Skeletal muscle tissue (tissue), 4 donors: ENCODE results near the gene KITLG. TPM values are rescaled to one million over a fixed set of nuclear protein-coding genes. Genes with fewer than 3 reads are reported as not detected.

Experiments used
- H3K27ac ChIP-seq: one replicate; pipeline ENCODE4 v1.7.0; 2013; ENCODE audit warnings: mild to moderate bottlenecking, low read depth, low read length, inconsistent platforms
- H3K27me3 ChIP-seq, 3 donors: one replicate each; pipeline ENCODE4 v1.7.0; 2013; ENCODE audit warnings: low read length in 3 of 3; ENCODE audit not compliant: control insufficient read depth in 3 of 3, insufficient read depth in 3 of 3
- H3K36me3 ChIP-seq, 3 donors: one replicate each; pipeline ENCODE4 v1.7.0; 2013; ENCODE audit warnings: low read length in 3 of 3; ENCODE audit not compliant: control insufficient read depth in 3 of 3, insufficient read depth in 3 of 3
- H3K4me1 ChIP-seq, 3 donors: one replicate each; pipeline ENCODE4 v1.7.0; 2013; ENCODE audit warnings: low read length in 3 of 3, mild to moderate bottlenecking in 3 of 3; ENCODE audit not compliant: control insufficient read depth in 3 of 3, insufficient read depth in 3 of 3
- H3K4me3 ChIP-seq, 3 donors: one replicate each; pipeline ENCODE4 v1.7.0; 2013; ENCODE audit warnings: low read length in 3 of 3
- H3K9ac ChIP-seq, 3 donors: one replicate each; pipeline ENCODE4 v1.7.0; 2013; ENCODE audit warnings: low read length in 3 of 3, mild to moderate bottlenecking in 3 of 3, moderate library complexity in 2 of 3, low read depth in 1 of 3
- H3K9me3 ChIP-seq, 3 donors: one replicate each; pipeline ENCODE4 v1.7.0; 2013; ENCODE audit warnings: low read length in 3 of 3; ENCODE audit not compliant: control insufficient read depth in 3 of 3
- total RNA-seq: library from RNA; depleted of rRNA; stranded (reverse); fragments of >200 nt; gene quantifications from one replicate; pipeline ENCODE4 v1.2.3, GENCODE V29; 2014
- donor health status: Osteomylitis.

KITLG gene
- total RNA-seq, 1 donor from 2014 or later, result 14.6 TPM

- no peak overlapping the region for H3K27ac ChIP-seq
- H3K4me3 ChIP-seq, result no peak overlapping the region
- no peaks in the 10 kb centered on the region for H3K9me3 ChIP-seq
- no peak overlapping the region for H3K9ac ChIP-seq
- H3K27me3 ChIP-seq, result no peaks in the 10 kb centered on the region
- H3K36me3 ChIP-seq, result peaks cover 0 to 4% (median 0%) of the 10 kb centered on the region in 3 donors
- no peaks in the 10 kb centered on the region for H3K4me1 ChIP-seq
These were observed 78.0 kb downstream of the KITLG start for GRCh38 chr12:88501972-88502938.

GRCh38 chr12:88496891-88497371 is 83.3 kb downstream of the KITLG start:
- Histone ChIP-seq H3K27ac (no peak overlapping the region), H3K27me3 (no peaks in the 10 kb centered on the region), H3K4me1 (peaks cover 0 to 6% (median 0%) of the 10 kb centered on the region in 3 donors), H3K36me3 (no peaks in the 10 kb centered on the region), H3K9me3 (no peaks in the 10 kb centered on the region), H3K9ac (no peak overlapping the region), H3K4me3 (no peak overlapping the region)

- Histone ChIP-seq H3K9ac (no peak overlapping the region), H3K36me3 (no peaks in the 10 kb centered on the region), H3K9me3 (no peaks in the 10 kb centered on the region), H3K4me1 (peaks cover 0 to 6% (median 0%) of the 10 kb centered on the region in 3 donors), H3K27ac (no peak overlapping the region), H3K27me3 (no peaks in the 10 kb centered on the region), H3K4me3 (no peak overlapping the region)
These were observed 83.8 kb downstream of the KITLG start for GRCh38 chr12:88496429-88496828.

GRCh38 chr12:88495031-88495430 is 85.2 kb downstream of the KITLG start:
- Histone ChIP-seq H3K36me3 (no peaks in the 10 kb centered on the region), H3K27ac (no peak overlapping the region), H3K9me3 (no peaks in the 10 kb centered on the region), H3K4me1 (peaks cover 0 to 6% (median 0%) of the 10 kb centered on the region in 3 donors), H3K4me3 (no peak overlapping the region), H3K9ac (no peak overlapping the region), H3K27me3 (no peaks in the 10 kb centered on the region)

GRCh38 chr12:88494520-88494919 is 85.8 kb downstream of the KITLG start:
- Histone ChIP-seq H3K9me3 (no peaks in the 10 kb centered on the region), H3K27ac (no peak overlapping the region), H3K36me3 (no peaks in the 10 kb centered on the region), H3K9ac (no peak overlapping the region), H3K27me3 (no peaks in the 10 kb centered on the region), H3K4me1 (peaks cover 0 to 6% (median 0%) of the 10 kb centered on the region in 3 donors), H3K4me3 (no peak overlapping the region)

GRCh38 chr12:88493636-88494035 is 86.6 kb downstream of the KITLG start:
- no peaks in the 10 kb centered on the region for H3K27me3 ChIP-seq
- no peak overlapping the region for H3K27ac ChIP-seq
- no peaks in the 10 kb centered on the region for H3K9me3 ChIP-seq
- H3K9ac ChIP-seq, result no peak overlapping the region
- H3K4me1 ChIP-seq, result peaks cover 0 to 6% (median 0%) of the 10 kb centered on the region in 3 donors
- H3K36me3 ChIP-seq, result no peaks in the 10 kb centered on the region
- no peak overlapping the region for H3K4me3 ChIP-seq

- Histone ChIP-seq H3K9me3 (no peaks in the 10 kb centered on the region), H3K9ac (no peak overlapping the region), H3K36me3 (no peaks in the 10 kb centered on the region), H3K4me3 (no peak overlapping the region), H3K4me1 (no peaks in the 10 kb centered on the region), H3K27ac (no peak overlapping the region), H3K27me3 (no peaks in the 10 kb centered on the region)
These were observed 89.8 kb downstream of the KITLG start for GRCh38 chr12:88490425-88490824.

- H3K27ac ChIP-seq, result no peak overlapping the region
- H3K27me3 ChIP-seq, result no peaks in the 10 kb centered on the region
- H3K36me3 ChIP-seq, result no peaks in the 10 kb centered on the region
- no peak overlapping the region for H3K4me3 ChIP-seq
- H3K4me1 ChIP-seq, result peaks cover 0 to 4% (median 3%) of the 10 kb centered on the region in 3 donors
- H3K9ac ChIP-seq, result no peak overlapping the region
- no peaks in the 10 kb centered on the region for H3K9me3 ChIP-seq
These were observed 107.5 kb downstream of the KITLG start for GRCh38 chr12:88472775-88473174.

GRCh38 chr12:88472248-88472647 is 108.0 kb downstream of the KITLG start:
- Histone ChIP-seq H3K27me3 (no peaks in the 10 kb centered on the region), H3K36me3 (no peaks in the 10 kb centered on the region), H3K4me3 (no peak overlapping the region), H3K4me1 (peaks cover 0 to 4% (median 3%) of the 10 kb centered on the region in 3 donors), H3K27ac (no peak overlapping the region), H3K9me3 (no peaks in the 10 kb centered on the region), H3K9ac (no peak overlapping the region)

- Histone ChIP-seq H3K9me3 (no peaks in the 10 kb centered on the region), H3K4me1 (peaks cover 0 to 4% (median 3%) of the 10 kb centered on the region in 3 donors), H3K36me3 (no peaks in the 10 kb centered on the region), H3K9ac (no peak overlapping the region), H3K27ac (no peak overlapping the region), H3K4me3 (no peak overlapping the region), H3K27me3 (no peaks in the 10 kb centered on the region)
These were observed 108.8 kb downstream of the KITLG start for GRCh38 chr12:88471331-88472045.
